ENCODE data around the gene TMTC1. TPM values are rescaled to one million over a fixed set of nuclear protein-coding genes. Genes with fewer than 3 reads are reported as not detected.
"Not testable (repeated sequence)": the region's sequence is repeated elsewhere in the genome, so short reads cannot be mapped to it uniquely, and the experiment has no call there.

TMTC1 gene
- total RNA-seq, 4 donors from 2014 or later: 83.9 to 169 (median 96.9) TPM

- TF ChIP-seq CTCF (IDR thresholded peaks at IDR 0.05): no peak
- ATAC-seq (ENCODE audit: low FRiP score) (no peak), DNase-seq (ENCODE audit: low spot score) (no peak)
These were observed 149.7 kb downstream of the TMTC1 start for GRCh38 chr12:29634057-29634456.

- not testable (repeated sequence) for ATAC-seq (ENCODE audit: low FRiP score); DNase-seq (ENCODE audit: low spot score)
These were observed 153.6 kb downstream of the TMTC1 start for GRCh38 chr12:29630164-29630563.

- no peak for TF ChIP-seq CTCF (IDR thresholded peaks at IDR 0.05)
- DNase-seq (ENCODE audit: low spot score) (no peak), ATAC-seq (ENCODE audit: low FRiP score) (no peak)
These were observed 156.5 kb downstream of the TMTC1 start for GRCh38 chr12:29627221-29627620.

GRCh38 chr12:29625359-29625953, 158.3 kb downstream of the TMTC1 start:
- ATAC-seq (ENCODE audit: low FRiP score) (no peak), DNase-seq (ENCODE audit: low spot score) (no peak)
- no peak for TF ChIP-seq CTCF (IDR thresholded peaks at IDR 0.05)

GRCh38 chr12:29622251-29622650, 161.5 kb downstream of the TMTC1 start:
- TF ChIP-seq CTCF (IDR thresholded peaks at IDR 0.05): no peak
- DNase-seq (ENCODE audit: low spot score) (no peak), ATAC-seq (ENCODE audit: low FRiP score) (no peak)

- DNase-seq (ENCODE audit: low spot score): no peak
- no peak for TF ChIP-seq CTCF (IDR thresholded peaks at IDR 0.05)
- no peak for ATAC-seq (ENCODE audit: low FRiP score)
These were observed 163.7 kb downstream of the TMTC1 start for GRCh38 chr12:29620030-29620429.

GRCh38 chr12:29617407-29617803, 166.3 kb downstream of the TMTC1 start:
- ATAC-seq (ENCODE audit: low FRiP score) (no peak), DNase-seq (ENCODE audit: low spot score) (no peak)
- no peak for TF ChIP-seq CTCF (IDR thresholded peaks at IDR 0.05)

All from omental fat pad (tissue), 4 donors.